Keratinocyte (primary cell): ENCODE measurements around the gene ANTKMT. TPM values are rescaled to one million over a fixed set of nuclear protein-coding genes. Genes with fewer than 3 reads are reported as not detected.
A peak's percentile ranks its signal among the peaks of the same experiment; 100 is the strongest.
"Not testable (repeated sequence)": the region's sequence is repeated elsewhere in the genome, so short reads cannot be mapped to it uniquely, and the experiment has no call there.

Source experiments
- DNase-seq: peaks from one replicate; pipeline ENCODE4 v3.0.0-alpha.2; 2011; ENCODE audit warnings: low read depth, missing footprints, low spot score
- FAIRE-seq: peaks from 2 replicates; lab custom pipeline; 2011; peaks lifted over from hg19 to GRCh38; lab: Jason Lieb, UNC
- H2AFZ ChIP-seq: 2 replicates; pipeline ENCODE4 v1.6.0; 2012; ENCODE audit warnings: low read length, control low read depth, inconsistent platforms; ENCODE audit not compliant: control insufficient read depth
- H3K27ac ChIP-seq: 2 replicates; pipeline ENCODE4 v1.5.1; 2011; ENCODE audit warnings: low read length; ENCODE audit not compliant: control insufficient read depth, insufficient read depth
- H3K27me3 ChIP-seq: 3 replicates; pipeline ENCODE4 v1.6.0; 2011; ENCODE audit warnings: low read length; ENCODE audit not compliant: control insufficient read depth, insufficient read depth; ENCODE audit errors: extremely low read depth
- H3K36me3 ChIP-seq, 2 experiments: 2 replicates in 1 of 2; 3 replicates in 1 of 2; pipeline ENCODE4 v1.5.1; 2011; ENCODE audit warnings: low read length in 2 of 2, mild to moderate bottlenecking in 1 of 2; ENCODE audit not compliant: control insufficient read depth in 2 of 2, insufficient read depth in 2 of 2; ENCODE audit errors: extremely low read depth in 1 of 2
- H3K4me1 ChIP-seq: 3 replicates; pipeline ENCODE4 v1.5.1; 2011; ENCODE audit warnings: low read length; ENCODE audit not compliant: control insufficient read depth, insufficient read depth; ENCODE audit errors: extremely low read depth
- H3K4me2 ChIP-seq: 3 replicates; pipeline ENCODE4 v1.6.0; 2011; ENCODE audit warnings: low read depth, low read length; ENCODE audit not compliant: control insufficient read depth, insufficient read depth; ENCODE audit errors: extremely low read depth
- H3K4me3 ChIP-seq, 3 experiments: fragments of 200-600 bp in 1 of 3; sonication (generic) in 1 of 3; 2 replicates in 2 of 3; 3 replicates in 1 of 3; pipeline ENCODE4 v1.5.1; 2011 to 2016; ENCODE audit warnings: low read length in 3 of 3, mild to moderate bottlenecking in 3 of 3, control low read depth in 2 of 3, inconsistent platforms in 1 of 3, low read depth in 1 of 3, mixed read lengths in 1 of 3, mixed run types in 1 of 3, moderate library complexity in 1 of 3; ENCODE audit not compliant: control insufficient read depth in 2 of 3, insufficient read depth in 2 of 3; ENCODE audit errors: extremely low read depth in 1 of 3
- H3K79me2 ChIP-seq: 2 replicates; pipeline ENCODE4 v1.6.0; 2012; ENCODE audit warnings: low read length; ENCODE audit not compliant: control insufficient read depth, insufficient read depth
- H3K9ac ChIP-seq: 3 replicates; pipeline ENCODE4 v1.6.0; 2011; ENCODE audit warnings: low read length; ENCODE audit not compliant: control insufficient read depth, insufficient read depth; ENCODE audit errors: extremely low read depth
- H3K9me1 ChIP-seq: 3 replicates; pipeline ENCODE4 v1.6.0; 2011; ENCODE audit warnings: low read length; ENCODE audit not compliant: control insufficient read depth, insufficient read depth; ENCODE audit errors: extremely low read depth
- H3K9me3 ChIP-seq: 2 replicates; pipeline ENCODE4 v1.5.1; 2012; ENCODE audit warnings: low read depth, low read length; ENCODE audit not compliant: control insufficient read depth
- H4K20me1 ChIP-seq: 3 replicates; pipeline ENCODE4 v1.6.0; 2011; ENCODE audit warnings: low read length; ENCODE audit not compliant: control insufficient read depth, insufficient read depth; ENCODE audit errors: extremely low read depth
- CTCF ChIP-seq, 3 experiments: IDR thresholded peaks in 1 of 3; conservative IDR thresholded peaks in 1 of 3; optimal IDR thresholded peaks in 1 of 3; 2 replicates in 2 of 3; 3 replicates in 1 of 3; pipeline versions ENCODE3 to v1.5.1; 2011; ENCODE audit warnings: low read length in 3 of 3, mild to moderate bottlenecking in 3 of 3, moderate library complexity in 2 of 3, control low read depth in 1 of 3, inconsistent platforms in 1 of 3; ENCODE audit not compliant: insufficient read depth in 2 of 3; ENCODE audit errors: extremely low read depth in 1 of 3
- EZH2 ChIP-seq: IDR thresholded peaks from one replicate; pipeline ENCODE4 v1.6.1; 2012; ENCODE audit warnings: inconsistent platforms, mild to moderate bottlenecking, low read length, moderate library complexity
- dilution Hi-C: fragments of 300-500 bp; cut with MboI; formaldehyde crosslinking; loops from one replicate; pipeline ENCODE4 v1.7.0; 2020; ENCODE audit warnings: low sequenced_read_pairs; ENCODE audit not compliant: extremely low pct_ligation_motif_present
- polyA plus RNA-seq, 5 experiments: library from polyadenylated mRNA; depleted of rRNA in 3 of 5; stranded (reverse) in 3 of 5; stranded (forward) in 1 of 5; unstranded in 1 of 5; fragments of >200 nt; gene quantifications; 1 replicate in 1 of 5; 2 replicates in 3 of 5; 3 replicates in 1 of 5; pipeline versions ENCODE4 v1.2.1 to v1.2.3, GENCODE V29; 2011 to 2012; ENCODE audit warnings: missing spikeins in 2 of 5, low read depth in 1 of 5, low replicate concordance in 1 of 5

The ANTKMT gene
- polyA plus RNA-seq, 1 donor (not counting 4 experiments of a cell fraction or from before 2014, with no cell fraction given) = 5.6 TPM

- dilution Hi-C loops = no loop called here
These were observed 30.4 kb downstream of the ANTKMT start for GRCh38 chr16:751152-752006.

GRCh38 chr16:752007-752312, 31.0 kb downstream of the ANTKMT start:
- peak overlapping the region; percentile 83 for H2AFZ ChIP-seq
- H3K9me3 ChIP-seq = no peaks in the 10 kb centered on the region
- no peak overlapping the region for H3K4me3 ChIP-seq
- no peak overlapping the region for H3K27ac ChIP-seq
- H3K27me3 ChIP-seq = peaks cover 9% of the 10 kb centered on the region
- H3K9me1 ChIP-seq = no peaks in the 10 kb centered on the region
- H3K79me2 ChIP-seq = no peaks in the 10 kb centered on the region
- FAIRE-seq (no peak), DNase-seq (no peak)
- H3K4me1 ChIP-seq = peaks cover 2% of the 10 kb centered on the region
- no peaks in the 10 kb centered on the region for H4K20me1 ChIP-seq
- H3K9ac ChIP-seq = no peak overlapping the region
- no peak for TF ChIP-seq CTCF (optimal IDR thresholded peaks at IDR 0.05 in 1 of 3, IDR thresholded peaks at IDR 0.05 in 1 of 3, conservative IDR thresholded peaks at IDR 0.05 in 1 of 3; ENCODE audit: extremely low read depth in 1 of 3, insufficient read depth in 2 of 3, low read length in 3 of 3)
- no peak for TF ChIP-seq EZH2
- dilution Hi-C loops = no loop called here
- no peaks in the 10 kb centered on the region for H3K36me3 ChIP-seq
- peak overlapping the region; percentile 51 for H3K4me2 ChIP-seq

More at GRCh38 chr16:751152-752006, 30.4 kb downstream of the ANTKMT start:
- Histone ChIP-seq H4K20me1 (no peaks in the 10 kb centered on the region), H3K4me1 (peaks cover 2% of the 10 kb centered on the region), H3K79me2 (no peaks in the 10 kb centered on the region), H3K27me3 (peaks cover 9% of the 10 kb centered on the region), H3K27ac (no peak overlapping the region), H3K9me1 (no peaks in the 10 kb centered on the region), H3K4me2 (peak overlapping the region; percentile 51), H3K4me3 (no peak overlapping the region), H2AFZ (peak overlapping the region; percentile 83), H3K36me3 (no peaks in the 10 kb centered on the region), H3K9me3 (no peaks in the 10 kb centered on the region), H3K9ac (no peak overlapping the region)
- TF ChIP-seq CTCF (optimal IDR thresholded peaks at IDR 0.05 in 1 of 3, IDR thresholded peaks at IDR 0.05 in 1 of 3, conservative IDR thresholded peaks at IDR 0.05 in 1 of 3; ENCODE audit: extremely low read depth in 1 of 3, insufficient read depth in 2 of 3, low read length in 3 of 3) (no peak), EZH2 (no peak)
- FAIRE-seq (no peak), DNase-seq (no peak)

- H3K4me2 ChIP-seq, H3K9me3 ChIP-seq, H3K4me3 ChIP-seq, H3K9ac ChIP-seq, H3K4me1 ChIP-seq, H3K79me2 ChIP-seq, dilution Hi-C loops, FAIRE-seq, H3K27ac ChIP-seq, H2AFZ ChIP-seq, H3K36me3 ChIP-seq, H3K27me3 ChIP-seq, H4K20me1 ChIP-seq, DNase-seq, H3K9me1 ChIP-seq: not testable (repeated sequence)
These were observed 33.2 kb downstream of the ANTKMT start for GRCh38 chr16:754121-754607.
